Measurements from ENCODE around the gene RTRAF. TPM values are rescaled to one million over a fixed set of nuclear protein-coding genes. Genes with fewer than 3 reads are reported as not detected.

Gene RTRAF
- total RNA-seq, 1 experiment from 2014 or later: 282 TPM

DNA sequence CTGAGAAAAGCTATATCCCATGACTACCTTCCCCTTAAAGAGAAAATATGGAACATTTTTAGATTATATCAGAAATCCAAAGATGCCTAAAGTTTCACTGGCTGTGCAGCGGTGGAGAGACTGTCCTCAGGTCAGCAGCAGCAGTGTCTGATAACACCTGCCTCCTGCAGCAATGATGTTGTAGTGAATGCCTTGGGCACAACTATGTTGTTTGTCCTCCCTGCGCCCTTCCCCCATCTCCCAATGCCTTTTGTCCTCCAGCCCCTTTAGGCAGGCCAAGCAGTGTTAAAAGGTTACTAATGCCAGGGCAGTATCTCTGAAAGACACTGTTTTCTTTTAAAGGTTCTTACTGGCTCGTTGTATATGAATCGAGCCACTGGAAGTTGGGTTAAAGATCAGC, 13.2 kb downstream of the RTRAF start:
- Mint-ChIP-seq H3K4me1 (no peaks in the 10 kb centered on the region), H3K4me3 (no peak overlapping the region), H3K27ac (no peak overlapping the region), H3K9me3 (no peaks in the 10 kb centered on the region), H3K36me3 (peaks cover 74% of the 10 kb centered on the region), H3K27me3 (ENCODE audit: low read depth) (no peaks in the 10 kb centered on the region)
- no peak for TF ChIP-seq JAZF1 (CRISPR knock-in tag; IDR thresholded peaks at IDR 0.05)
- peak; percentile 28; the same call in 1 of the 2 replicates for ATAC-seq
- no peak for DNase-seq (ENCODE audit: low spot score)
- CTCF ChIA-PET: no interaction called here
- POLR2A ChIA-PET: no interaction called here

DNA sequence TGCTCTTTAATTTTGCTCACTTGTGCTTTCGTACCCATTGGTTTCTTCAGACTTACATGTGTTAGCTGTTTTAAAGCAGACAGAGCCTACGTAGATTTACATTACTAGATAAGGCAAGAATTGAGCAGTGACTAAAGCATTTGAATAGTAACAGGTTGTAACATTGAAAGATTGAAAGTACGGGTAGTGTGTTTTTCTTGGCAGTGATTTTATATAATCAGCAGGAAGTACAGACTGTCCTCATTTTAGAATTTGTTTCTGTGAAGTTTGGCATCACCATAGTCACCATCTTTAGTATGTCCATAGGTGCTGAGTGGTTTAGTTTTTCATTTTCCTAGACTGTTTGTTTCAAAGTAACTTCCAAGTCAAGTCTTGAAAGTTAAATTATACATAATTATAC, 14.0 kb downstream of the RTRAF start:
- Mint-ChIP-seq H3K27ac (no peak overlapping the region), H3K36me3 (peaks cover 82% of the 10 kb centered on the region), H3K27me3 (ENCODE audit: low read depth) (no peaks in the 10 kb centered on the region), H3K4me3 (no peak overlapping the region), H3K9me3 (no peaks in the 10 kb centered on the region), H3K4me1 (no peaks in the 10 kb centered on the region)
- CTCF ChIA-PET: no interaction called here
- no peak for DNase-seq (ENCODE audit: low spot score)
- TF ChIP-seq CREM (CRISPR knock-in tag; IDR thresholded peaks at IDR 0.05) (no peak), ETV6 (CRISPR knock-in tag; IDR thresholded peaks at IDR 0.05) (no peak), SP1 (CRISPR knock-in tag; conservative IDR thresholded peaks at IDR 0.05) (no peak), CREB1 (CRISPR knock-in tag; IDR thresholded peaks at IDR 0.05) (no peak)
- POLR2A ChIA-PET: no interaction called here
- no peak for ATAC-seq

- ChIA-PET CTCF (interaction anchor here (1.1 to 1.8 kb wide), 2 partner anchors 10 to 230 kb away, joined by 3 to 9 read pairs; no protein-coding TSS in a partner anchor), POLR2A (no interaction called here)
- Mint-ChIP-seq H3K9me3 (no peaks in the 10 kb centered on the region), H3K27me3 (ENCODE audit: low read depth) (no peaks in the 10 kb centered on the region), H3K4me3 (no peak overlapping the region), H3K4me1 (no peaks in the 10 kb centered on the region), H3K36me3 (peaks cover 81% of the 10 kb centered on the region), H3K27ac (no peak overlapping the region)
- TF ChIP-seq, protein P1, sequence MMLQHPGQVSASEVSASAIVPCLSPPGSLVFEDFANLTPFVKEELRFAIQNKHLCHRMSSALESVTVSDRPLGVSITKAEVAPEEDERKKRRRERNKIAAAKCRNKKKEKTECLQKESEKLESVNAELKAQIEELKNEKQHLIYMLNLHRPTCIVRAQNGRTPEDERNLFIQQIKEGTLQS (CRISPR knock-in tag; conservative IDR thresholded peaks at IDR 0.05): no peak
- TF ChIP-seq USF1 (CRISPR knock-in tag; IDR thresholded peaks at IDR 0.05) (no peak), TEAD4 (CRISPR knock-in tag; IDR thresholded peaks at IDR 0.05) (no peak), ZNF671 (CRISPR knock-in tag; IDR thresholded peaks at IDR 0.05) (no peak), TEAD1 (CRISPR knock-in tag; IDR thresholded peaks at IDR 0.05) (no peak)
- TF ChIP-seq, protein P2, sequence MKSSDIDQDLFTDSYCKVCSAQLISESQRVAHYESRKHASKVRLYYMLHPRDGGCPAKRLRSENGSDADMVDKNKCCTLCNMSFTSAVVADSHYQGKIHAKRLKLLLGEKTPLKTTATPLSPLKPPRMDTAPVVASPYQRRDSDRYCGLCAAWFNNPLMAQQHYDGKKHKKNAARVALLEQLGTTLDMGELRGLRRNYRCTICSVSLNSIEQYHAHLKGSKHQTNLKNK (CRISPR knock-in tag; IDR thresholded peaks at IDR 0.05): no peak
- ATAC-seq (no peak), DNase-seq (ENCODE audit: low spot score) (no peak)
Measured at GRCh38 chr14:52005625-52006024, 16.3 kb downstream of the RTRAF start.

DNA sequence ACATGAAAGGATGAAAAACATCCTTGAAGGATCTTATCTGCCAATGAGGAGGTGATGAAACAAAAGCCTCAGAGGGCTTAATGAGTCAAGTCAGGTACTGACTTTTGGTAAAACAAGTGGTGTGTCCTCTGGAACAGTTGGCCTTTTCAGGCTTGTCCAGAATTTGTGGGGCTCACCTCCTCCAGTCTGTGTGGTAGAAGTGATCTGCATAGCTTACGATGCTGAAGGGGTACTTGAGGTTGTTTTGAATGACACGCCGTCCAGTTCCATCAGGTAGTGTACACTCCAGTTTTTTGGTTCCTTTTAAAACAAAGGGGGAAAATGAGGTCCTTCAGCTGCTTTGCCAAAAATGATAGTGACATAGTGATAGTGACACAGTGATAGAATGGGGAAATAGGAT, 17.0 kb downstream of the RTRAF start:
- ChIA-PET POLR2A (no interaction called here), CTCF (interaction anchor here (1.1 to 1.8 kb wide), 2 partner anchors 9 to 231 kb away, joined by 3 to 9 read pairs; no protein-coding TSS in a partner anchor)
- no peaks in the 10 kb centered on the region for H3K9me3 Mint-ChIP-seq
- H3K4me3 Mint-ChIP-seq: no peak overlapping the region
- ATAC-seq: no peak
- TF ChIP-seq ESRRA (CRISPR knock-in tag; IDR thresholded peaks at IDR 0.05; ENCODE audit: borderline replicate concordance) (no peak), CDX4 (CRISPR knock-in tag; IDR thresholded peaks at IDR 0.05; ENCODE audit: borderline replicate concordance) (no peak), FOXP1 (CRISPR knock-in tag; IDR thresholded peaks at IDR 0.05; ENCODE audit: borderline replicate concordance) (no peak)
- DNase-seq (ENCODE audit: low spot score): no peak
- no peak overlapping the region for H3K27ac Mint-ChIP-seq
- peaks cover 83% of the 10 kb centered on the region for H3K36me3 Mint-ChIP-seq
- no peaks in the 10 kb centered on the region for H3K27me3 Mint-ChIP-seq (ENCODE audit: low read depth)
- H3K4me1 Mint-ChIP-seq: no peaks in the 10 kb centered on the region

DNA sequence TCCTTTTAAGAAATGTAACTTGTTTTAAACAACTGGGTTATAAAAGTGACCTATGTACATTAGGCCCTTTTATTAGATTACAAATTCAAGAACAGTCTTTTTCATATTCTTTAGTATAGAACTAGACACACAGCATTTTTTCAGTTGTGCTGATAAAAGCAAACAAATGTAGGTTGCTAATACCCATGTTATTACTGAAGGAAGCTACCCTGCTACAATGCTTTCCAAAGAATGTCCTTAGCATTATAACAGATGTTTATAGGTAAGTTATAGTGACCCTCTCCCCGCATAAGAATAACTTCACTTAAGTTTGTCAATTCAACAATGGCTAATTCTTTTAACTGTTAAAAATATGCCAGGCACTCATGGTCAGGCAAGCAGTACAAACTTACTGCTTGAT, 17.9 kb downstream of the RTRAF start:
- Mint-ChIP-seq H3K27ac (no peak overlapping the region), H3K36me3 (peaks cover 80% of the 10 kb centered on the region), H3K4me1 (peaks cover 2% of the 10 kb centered on the region), H3K4me3 (no peak overlapping the region), H3K27me3 (ENCODE audit: low read depth) (no peaks in the 10 kb centered on the region), H3K9me3 (no peaks in the 10 kb centered on the region)
- ChIA-PET CTCF (interaction anchor here (1.8 kb wide), 1 partner anchor 8 kb away, joined by 9 read pairs; no protein-coding TSS in a partner anchor), POLR2A (no interaction called here)
- DNase-seq (ENCODE audit: low spot score): no peak
- no peak for ATAC-seq
- no peak for TF ChIP-seq HMGXB4 (CRISPR knock-in tag; IDR thresholded peaks at IDR 0.05)
- TF ChIP-seq SP1 (CRISPR knock-in tag; conservative IDR thresholded peaks at IDR 0.05): no peak
- TF ChIP-seq, protein P3, sequence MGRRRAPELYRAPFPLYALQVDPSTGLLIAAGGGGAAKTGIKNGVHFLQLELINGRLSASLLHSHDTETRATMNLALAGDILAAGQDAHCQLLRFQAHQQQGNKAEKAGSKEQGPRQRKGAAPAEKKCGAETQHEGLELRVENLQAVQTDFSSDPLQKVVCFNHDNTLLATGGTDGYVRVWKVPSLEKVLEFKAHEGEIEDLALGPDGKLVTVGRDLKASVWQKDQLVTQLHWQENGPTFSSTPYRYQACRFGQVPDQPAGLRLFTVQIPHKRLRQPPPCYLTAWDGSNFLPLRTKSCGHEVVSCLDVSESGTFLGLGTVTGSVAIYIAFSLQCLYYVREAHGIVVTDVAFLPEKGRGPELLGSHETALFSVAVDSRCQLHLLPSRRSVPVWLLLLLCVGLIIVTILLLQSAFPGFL (CRISPR knock-in tag; IDR thresholded peaks at IDR 0.05; ENCODE audit: borderline replicate concordance): no peak
- TF ChIP-seq ZNF219 (CRISPR knock-in tag; IDR thresholded peaks at IDR 0.05; ENCODE audit: borderline replicate concordance): no peak
- TF ChIP-seq MYBL2 (CRISPR knock-in tag; IDR thresholded peaks at IDR 0.05): no peak
- no peak for TF ChIP-seq EMX1 (CRISPR knock-in tag; IDR thresholded peaks at IDR 0.05)
- TF ChIP-seq TCF7 (CRISPR knock-in tag; IDR thresholded peaks at IDR 0.05; ENCODE audit: low read depth): no peak

All from WTC11 (cell line).